IPS-15b (cell line): ENCODE measurements around the gene SMYD3.

Source experiments
- H3K27me3 ChIP-seq: one replicate; pipeline ENCODE4 v1.6.1; 2013; ENCODE audit warnings: low read length; ENCODE audit not compliant: control insufficient read depth, insufficient read depth
- H3K36me3 ChIP-seq: one replicate; pipeline ENCODE4 v1.6.1; 2013; ENCODE audit warnings: low read length; ENCODE audit not compliant: control insufficient read depth, insufficient read depth
- H3K4me1 ChIP-seq: one replicate; pipeline ENCODE4 v1.6.1; 2013; ENCODE audit warnings: mild to moderate bottlenecking, low read length; ENCODE audit not compliant: control insufficient read depth, insufficient read depth
- H3K4me3 ChIP-seq: one replicate; pipeline ENCODE4 v1.5.1; 2013; ENCODE audit warnings: low read depth, low read length
- H3K9ac ChIP-seq: one replicate; pipeline ENCODE4 v1.6.1; 2013; ENCODE audit warnings: low read depth, mild to moderate bottlenecking, low read length
- H3K9me3 ChIP-seq: one replicate; pipeline ENCODE4 v1.6.1; 2013; ENCODE audit warnings: mild to moderate bottlenecking, low read length; ENCODE audit not compliant: control insufficient read depth, insufficient read depth

SMYD3 gene

GRCh38 chr1:246425139-246425794 is 81.8 kb downstream of the SMYD3 start:
- no peak overlapping the region for H3K9ac ChIP-seq

GRCh38 chr1:246420300-246420699 is 86.8 kb downstream of the SMYD3 start:
- H3K9me3 ChIP-seq: no peaks in the 10 kb centered on the region
- peaks cover 2% of the 10 kb centered on the region for H3K4me1 ChIP-seq
- no peak overlapping the region for H3K4me3 ChIP-seq
- no peaks in the 10 kb centered on the region for H3K36me3 ChIP-seq
- no peak overlapping the region for H3K9ac ChIP-seq
- no peaks in the 10 kb centered on the region for H3K27me3 ChIP-seq

More at GRCh38 chr1:246425139-246425794, 81.8 kb downstream of the SMYD3 start:
- Histone ChIP-seq H3K4me3 (no peak overlapping the region), H3K27me3 (no peaks in the 10 kb centered on the region), H3K36me3 (no peaks in the 10 kb centered on the region), H3K4me1 (peaks cover 15% of the 10 kb centered on the region), H3K9me3 (no peaks in the 10 kb centered on the region)

- Histone ChIP-seq H3K9ac (no peak overlapping the region), H3K27me3 (no peaks in the 10 kb centered on the region), H3K36me3 (no peaks in the 10 kb centered on the region), H3K4me3 (no peak overlapping the region), H3K9me3 (no peaks in the 10 kb centered on the region), H3K4me1 (no peaks in the 10 kb centered on the region)
Measured at GRCh38 chr1:246418565-246419312, 88.3 kb downstream of the SMYD3 start.

- no peak overlapping the region for H3K4me3 ChIP-seq
- H3K27me3 ChIP-seq: no peaks in the 10 kb centered on the region
- H3K9ac ChIP-seq: no peak overlapping the region
- H3K36me3 ChIP-seq: no peaks in the 10 kb centered on the region
- H3K4me1 ChIP-seq: peaks cover 2% of the 10 kb centered on the region
- no peaks in the 10 kb centered on the region for H3K9me3 ChIP-seq
Measured at GRCh38 chr1:246417813-246418564, 89.1 kb downstream of the SMYD3 start.

GRCh38 chr1:246417152-246417812 is 89.8 kb downstream of the SMYD3 start:
- no peaks in the 10 kb centered on the region for H3K36me3 ChIP-seq
- peaks cover 2% of the 10 kb centered on the region for H3K4me1 ChIP-seq
- no peak overlapping the region for H3K4me3 ChIP-seq
- no peaks in the 10 kb centered on the region for H3K27me3 ChIP-seq
- no peaks in the 10 kb centered on the region for H3K9me3 ChIP-seq
- no peak overlapping the region for H3K9ac ChIP-seq

- H3K36me3 ChIP-seq: no peaks in the 10 kb centered on the region
- no peaks in the 10 kb centered on the region for H3K9me3 ChIP-seq
- H3K9ac ChIP-seq: no peak overlapping the region
- H3K27me3 ChIP-seq: no peaks in the 10 kb centered on the region
- H3K4me1 ChIP-seq: peaks cover 2% of the 10 kb centered on the region
- no peak overlapping the region for H3K4me3 ChIP-seq
Measured at GRCh38 chr1:246416261-246416660, 90.8 kb downstream of the SMYD3 start.

GRCh38 chr1:246415028-246415427 is 92.1 kb downstream of the SMYD3 start:
- H3K4me1 ChIP-seq: peaks cover 2% of the 10 kb centered on the region
- H3K36me3 ChIP-seq: no peaks in the 10 kb centered on the region
- H3K9ac ChIP-seq: no peak overlapping the region
- no peak overlapping the region for H3K4me3 ChIP-seq
- H3K27me3 ChIP-seq: no peaks in the 10 kb centered on the region
- H3K9me3 ChIP-seq: no peaks in the 10 kb centered on the region

GRCh38 chr1:246413430-246413829 is 93.6 kb downstream of the SMYD3 start:
- no peak overlapping the region for H3K9ac ChIP-seq
- H3K27me3 ChIP-seq: no peaks in the 10 kb centered on the region
- no peaks in the 10 kb centered on the region for H3K36me3 ChIP-seq
- H3K4me1 ChIP-seq: peaks cover 2% of the 10 kb centered on the region
- H3K4me3 ChIP-seq: no peak overlapping the region
- H3K9me3 ChIP-seq: no peaks in the 10 kb centered on the region

- no peaks in the 10 kb centered on the region for H3K4me1 ChIP-seq
- H3K27me3 ChIP-seq: no peaks in the 10 kb centered on the region
- no peak overlapping the region for H3K9ac ChIP-seq
- no peaks in the 10 kb centered on the region for H3K36me3 ChIP-seq
- H3K9me3 ChIP-seq: no peaks in the 10 kb centered on the region
- H3K4me3 ChIP-seq: no peak overlapping the region
Measured at GRCh38 chr1:246404078-246404477, 103.0 kb downstream of the SMYD3 start.

GRCh38 chr1:246398126-246398813 is 108.8 kb downstream of the SMYD3 start:
- no peaks in the 10 kb centered on the region for H3K4me1 ChIP-seq
- H3K4me3 ChIP-seq: no peak overlapping the region
- no peaks in the 10 kb centered on the region for H3K9me3 ChIP-seq
- H3K27me3 ChIP-seq: no peaks in the 10 kb centered on the region
- no peaks in the 10 kb centered on the region for H3K36me3 ChIP-seq
- no peak overlapping the region for H3K9ac ChIP-seq

- Histone ChIP-seq H3K27me3 (no peaks in the 10 kb centered on the region), H3K4me3 (no peak overlapping the region), H3K9ac (no peak overlapping the region)
Measured at GRCh38 chr1:246397046-246397445, 110.0 kb downstream of the SMYD3 start.

More at GRCh38 chr1:246397046-246397445, 110.0 kb downstream of the SMYD3 start:
- no peaks in the 10 kb centered on the region for H3K4me1 ChIP-seq
- no peaks in the 10 kb centered on the region for H3K36me3 ChIP-seq
- H3K9me3 ChIP-seq: no peaks in the 10 kb centered on the region
